Liver (tissue), 9 donors: Measurements from ENCODE around the gene BRAT1. TPM values are rescaled to one million over a fixed set of nuclear protein-coding genes. Genes with fewer than 3 reads are reported as not detected.

Experiments used
- DNase-seq: peaks from one replicate; pipeline ENCODE4 v3.0.0-alpha.2; 2017; ENCODE audit warnings: low spot score
- H3K27ac ChIP-seq, 2 donors: one replicate each; pipeline ENCODE4 v1.7.0; 2013; ENCODE audit warnings: inconsistent platforms in 2 of 2, low read length in 2 of 2, control low read depth in 1 of 2, low read depth in 1 of 2, mild to moderate bottlenecking in 1 of 2
- H3K27me3 ChIP-seq, 4 donors: one replicate each; pipeline versions ENCODE4 v1.6.1 to v1.7.0; 2013; ENCODE audit warnings: low read length in 3 of 4, inconsistent platforms in 1 of 4, mild to moderate bottlenecking in 1 of 4, moderate library complexity in 1 of 4; ENCODE audit not compliant: control insufficient read depth in 4 of 4, insufficient read depth in 4 of 4
- H3K36me3 ChIP-seq, 4 donors: one replicate each; pipeline versions ENCODE4 v1.6.1 to v1.7.0; 2013; ENCODE audit warnings: low read length in 3 of 4, mild to moderate bottlenecking in 3 of 4, low read depth in 1 of 4, moderate library complexity in 1 of 4; ENCODE audit not compliant: control insufficient read depth in 4 of 4, insufficient read depth in 3 of 4
- H3K4me1 ChIP-seq, 4 donors: one replicate each; pipeline versions ENCODE4 v1.6.1 to v1.7.0; 2013; ENCODE audit warnings: low read length in 3 of 4, mild to moderate bottlenecking in 3 of 4, moderate library complexity in 1 of 4; ENCODE audit not compliant: control insufficient read depth in 4 of 4, insufficient read depth in 4 of 4
- H3K4me3 ChIP-seq, 3 donors: one replicate each; pipeline versions ENCODE4 v1.6.1 to v1.7.0; 2013; ENCODE audit warnings: low read length in 3 of 3, control low read depth in 1 of 3, low read depth in 1 of 3, mild to moderate bottlenecking in 1 of 3
- H3K9ac ChIP-seq, 2 donors: one replicate each; pipeline ENCODE4 v1.7.0; 2013; ENCODE audit warnings: low read length in 2 of 2, mild to moderate bottlenecking in 2 of 2, moderate library complexity in 2 of 2, control low read depth in 1 of 2, low read depth in 1 of 2
- H3K9me3 ChIP-seq, 4 donors: one replicate each; pipeline versions ENCODE4 v1.6.1 to v1.7.0; 2013; ENCODE audit warnings: low read length in 3 of 4; ENCODE audit not compliant: control insufficient read depth in 4 of 4
- ATF3 ChIP-seq: IDR thresholded peaks from 2 replicates; pipeline ENCODE4 v1.6.1; 2016; ENCODE audit warnings: antibody characterized with exemption
- CTCF ChIP-seq: fragments of 150-350 bp; IDR thresholded peaks from 2 replicates; pipeline ENCODE4 v1.5.1; 2017; ENCODE audit warnings: improper control_type of control experiment, low read depth, low read length; ENCODE audit not compliant: missing input control
- EGR1 ChIP-seq, 2 donors: IDR thresholded peaks; 2 replicates each; pipeline ENCODE4 v1.6.1; 2016 to 2018; ENCODE audit warnings: antibody characterized with exemption in 2 of 2, low read depth in 2 of 2
- FOXA1 ChIP-seq: IDR thresholded peaks from 2 replicates; pipeline ENCODE4 v1.6.1; 2016; ENCODE audit warnings: antibody characterized with exemption
- FOXA2 ChIP-seq: IDR thresholded peaks from 2 replicates; pipeline ENCODE4 v1.6.1; 2016; ENCODE audit warnings: antibody characterized with exemption
- GABPA ChIP-seq, 2 donors: IDR thresholded peaks in 1 of 2; conservative IDR thresholded peaks in 1 of 2; 2 replicates each; pipeline ENCODE4 v1.6.1; 2016; ENCODE audit warnings: antibody characterized with exemption in 2 of 2, mild to moderate bottlenecking in 1 of 2, moderate library complexity in 1 of 2
- HNF4A ChIP-seq, 2 donors: conservative IDR thresholded peaks; 2 replicates each; pipeline ENCODE4 v1.6.1; 2016; ENCODE audit warnings: antibody characterized with exemption in 2 of 2, mild to moderate bottlenecking in 2 of 2
- HNF4G ChIP-seq: IDR thresholded peaks from 2 replicates; pipeline ENCODE4 v1.6.1; 2016; ENCODE audit warnings: antibody characterized with exemption
- NR2F2 ChIP-seq: IDR thresholded peaks from 2 replicates; pipeline ENCODE4 v1.6.1; 2016; ENCODE audit warnings: antibody characterized with exemption
- RAD21 ChIP-seq, 2 donors: IDR thresholded peaks; 2 replicates each; pipeline ENCODE4 v1.6.1; 2016; ENCODE audit warnings: antibody characterized with exemption in 2 of 2, mild to moderate bottlenecking in 2 of 2
- REST ChIP-seq: IDR thresholded peaks from 2 replicates; pipeline ENCODE4 v1.6.1; 2016; ENCODE audit warnings: antibody characterized with exemption, mild to moderate bottlenecking
- RXRA ChIP-seq, 2 donors: IDR thresholded peaks; 2 replicates each; pipeline ENCODE4 v1.6.1; 2017 to 2018; ENCODE audit warnings: antibody characterized with exemption in 2 of 2, mild to moderate bottlenecking in 1 of 2
- SP1 ChIP-seq: IDR thresholded peaks from 2 replicates; pipeline ENCODE4 v1.6.1; 2018; ENCODE audit warnings: antibody characterized with exemption, mild to moderate bottlenecking
- TAF1 ChIP-seq: conservative IDR thresholded peaks from 2 replicates; pipeline ENCODE4 v1.6.1; 2016; ENCODE audit warnings: antibody characterized with exemption, mild to moderate bottlenecking
- YY1 ChIP-seq: IDR thresholded peaks from 2 replicates; pipeline ENCODE4 v1.6.1; 2016; ENCODE audit warnings: antibody characterized with exemption, mild to moderate bottlenecking
- ZBTB33 ChIP-seq: IDR thresholded peaks from 2 replicates; pipeline ENCODE4 v1.6.1; 2016; ENCODE audit warnings: antibody characterized with exemption
- WGBS: extraction: QIAGEN DNeasy Blood & Tissue Kit; methylation state at CpG from one replicate; pipeline ENCODE4 v1.1.7; 2013; 5-methylcytosine and 5-hydroxymethylcytosine counted together
- polyA plus RNA-seq, 2 donors: library from polyadenylated mRNA; stranded (reverse) in 1 of 2; unstranded in 1 of 2; fragments of 200-250 nt in 1 of 2; fragments of >200 nt in 1 of 2; fragmentation: Nextera tagmentation in 1 of 2; extraction: Ambion mirVana in 1 of 2; gene quantifications; one replicate each; pipeline versions ENCODE4 v1.2.1 to v1.2.3, GENCODE V29; 2013 to 2015
- total RNA-seq, 2 donors: library from RNA; depleted of rRNA; stranded (reverse); fragments of >200 nt; gene quantifications; one replicate each; pipeline ENCODE4 v1.2.3, GENCODE V29; 2014
- TF ChIP-seq, protein P1 (sequence below): IDR thresholded peaks from 2 replicates; pipeline ENCODE4 v1.6.1; 2016; ENCODE audit warnings: antibody characterized with exemption
- donor health status: healthy.
- donor health status: healthy.
- donor health status: healthy.
- donor health status: healthy.
- donor health status: healthy.

The BRAT1 gene
- total and polyA plus RNA-seq, 4 donors, result 10.0 to 20.7 (median 16.7) TPM

- DNase-seq, result no peak
- no peak overlapping the region for H3K9ac ChIP-seq
- 92% methylated on average over 21 of the region's 21 CpGs for WGBS
- no peak overlapping the region for H3K4me3 ChIP-seq
- H3K27me3 ChIP-seq, result no peaks in the 10 kb centered on the region
- TF ChIP-seq RXRA (IDR thresholded peaks at IDR 0.05), result no peak
- TF ChIP-seq YY1, result no peak
- TF ChIP-seq CTCF, result no peak
- no peak for TF ChIP-seq HNF4G
- no peak for TF ChIP-seq FOXA2
- no peak for TF ChIP-seq FOXA1
- TF ChIP-seq REST, result no peak
- TF ChIP-seq RAD21 (IDR thresholded peaks at IDR 0.05), result no peak
- TF ChIP-seq ZBTB33, result no peak
- TF ChIP-seq GABPA (IDR thresholded peaks at IDR 0.05 in 1 of 2, conservative IDR thresholded peaks at IDR 0.05 in 1 of 2), result no peak
- no peak for TF ChIP-seq HNF4A (conservative IDR thresholded peaks at IDR 0.05)
- TF ChIP-seq EGR1 (IDR thresholded peaks at IDR 0.05; ENCODE audit: low read depth in 2 of 2), result no peak
- TF ChIP-seq NR2F2, result no peak
- TF ChIP-seq, protein P1, sequence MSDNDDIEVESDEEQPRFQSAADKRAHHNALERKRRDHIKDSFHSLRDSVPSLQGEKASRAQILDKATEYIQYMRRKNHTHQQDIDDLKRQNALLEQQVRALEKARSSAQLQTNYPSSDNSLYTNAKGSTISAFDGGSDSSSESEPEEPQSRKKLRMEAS, result no peak
- no peak for TF ChIP-seq SP1
- no peaks in the 10 kb centered on the region for H3K9me3 ChIP-seq
- H3K36me3 ChIP-seq, result peaks cover 4 to 14% (median 7%) of the 10 kb centered on the region in 4 donors
- H3K27ac ChIP-seq, result no peak overlapping the region
- H3K4me1 ChIP-seq, result no peaks in the 10 kb centered on the region
These were observed 19.9 kb upstream of the BRAT1 start for GRCh38 chr7:2575046-2575732.

DNA sequence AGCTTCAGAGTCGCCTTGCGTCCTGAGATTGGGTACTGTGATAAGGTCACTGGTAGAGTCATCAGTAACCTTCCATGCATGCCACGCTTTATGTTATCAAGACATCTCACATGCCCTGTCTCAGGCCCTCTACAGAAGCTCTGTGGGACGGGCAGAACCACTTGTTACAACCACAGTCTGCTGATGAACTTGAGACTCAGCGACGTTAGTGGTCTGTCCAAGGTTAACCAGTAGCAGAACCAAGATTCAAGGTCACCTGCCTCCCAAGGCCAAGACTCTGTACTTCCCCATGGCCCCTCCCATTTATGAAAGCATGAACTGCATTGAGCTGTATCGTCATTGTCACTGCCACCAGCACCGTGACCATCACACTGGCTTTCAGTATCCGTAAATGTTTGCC, 18.4 kb upstream of the BRAT1 start:
- no peak overlapping the region for H3K4me3 ChIP-seq
- H3K27me3 ChIP-seq, result no peaks in the 10 kb centered on the region
- peaks cover 4 to 14% (median 7%) of the 10 kb centered on the region in 4 donors for H3K36me3 ChIP-seq
- no peak overlapping the region for H3K9ac ChIP-seq
- no peak for DNase-seq
- WGBS, result 90% methylated on average over 9 of the region's 9 CpGs
- H3K4me1 ChIP-seq, result no peaks in the 10 kb centered on the region
- no peaks in the 10 kb centered on the region for H3K9me3 ChIP-seq
- H3K27ac ChIP-seq, result no peak overlapping the region
- TF ChIP-seq RXRA (IDR thresholded peaks at IDR 0.05) (no peak), SP1 (no peak), REST (no peak), HNF4A (conservative IDR thresholded peaks at IDR 0.05) (no peak), NR2F2 (no peak), YY1 (no peak), ATF3 (no peak), HNF4G (no peak), FOXA1 (no peak), RAD21 (IDR thresholded peaks at IDR 0.05) (no peak), TAF1 (no peak)
- TF ChIP-seq, protein P1, result no peak
